HG03442 (cell line): ENCODE data around the gene CRYZL1.
"Not testable (repeated sequence)": the region's sequence is repeated elsewhere in the genome, so short reads cannot be mapped to it uniquely, and the experiment has no call there.

Experiments used
- ATAC-seq: cut with Tn5 transposase; IDR thresholded peaks from one replicate; pipeline ENCODE4 v1.9.1; 2021; ENCODE audit warnings: mild to moderate bottlenecking, moderate library complexity; ENCODE audit not compliant: unreplicated experiment

The CRYZL1 gene

GRCh38 chr21:33641352-33642026, at the start of gene CRYZL1:
Gene CRYZL1, minus strand, starts transcription at chr21:33641741. Its CDS starts 10,190 bp downstream, at chr21:33631551.
- ATAC-seq, result peak; percentile 83

- ATAC-seq, result no peak
Observed at GRCh38 chr21:33690874-33691273, 49.3 kb upstream of the CRYZL1 start.

DNA sequence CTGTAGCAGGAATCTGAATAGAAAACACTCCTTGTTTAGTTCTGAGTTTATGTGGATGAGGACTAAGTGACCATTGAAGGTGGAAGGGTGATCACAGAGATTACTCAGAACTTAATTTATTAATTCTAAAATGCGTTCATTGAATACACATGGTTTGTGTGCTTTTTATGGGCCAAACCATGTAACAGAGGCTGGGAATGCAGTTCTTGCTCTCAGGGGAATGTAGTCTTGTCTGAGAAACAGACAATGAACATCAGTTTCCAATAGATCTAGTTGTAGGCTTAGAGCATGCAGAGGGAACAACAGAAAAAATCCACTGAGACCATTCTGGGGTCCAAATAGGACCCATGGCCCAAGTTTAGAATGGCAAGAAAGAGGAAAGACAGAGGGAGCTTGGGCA, 46.8 kb upstream of the CRYZL1 start:
- no peak for ATAC-seq

- no peak for ATAC-seq
Observed at GRCh38 chr21:33687634-33688033, 46.1 kb upstream of the CRYZL1 start.

DNA sequence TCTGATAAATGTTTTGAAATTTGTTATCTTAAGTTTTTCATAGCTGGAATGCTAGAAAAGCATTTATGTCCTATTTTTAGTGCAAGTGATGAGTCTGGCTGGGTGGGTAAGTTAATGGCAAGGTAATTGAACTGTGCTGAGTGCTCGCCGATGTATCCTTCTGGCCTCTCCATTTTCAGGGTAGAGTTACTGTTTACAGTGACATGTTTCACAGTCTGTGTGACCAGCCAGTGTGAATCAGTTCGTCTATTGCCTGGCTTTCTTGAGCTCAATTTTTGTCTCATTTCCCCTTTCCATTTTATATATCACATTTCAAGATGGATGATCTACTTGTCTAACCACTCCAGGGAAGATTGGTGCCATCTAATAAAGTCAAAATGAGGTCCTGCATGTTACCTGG, 44.8 kb upstream of the CRYZL1 start:
- no peak for ATAC-seq

DNA sequence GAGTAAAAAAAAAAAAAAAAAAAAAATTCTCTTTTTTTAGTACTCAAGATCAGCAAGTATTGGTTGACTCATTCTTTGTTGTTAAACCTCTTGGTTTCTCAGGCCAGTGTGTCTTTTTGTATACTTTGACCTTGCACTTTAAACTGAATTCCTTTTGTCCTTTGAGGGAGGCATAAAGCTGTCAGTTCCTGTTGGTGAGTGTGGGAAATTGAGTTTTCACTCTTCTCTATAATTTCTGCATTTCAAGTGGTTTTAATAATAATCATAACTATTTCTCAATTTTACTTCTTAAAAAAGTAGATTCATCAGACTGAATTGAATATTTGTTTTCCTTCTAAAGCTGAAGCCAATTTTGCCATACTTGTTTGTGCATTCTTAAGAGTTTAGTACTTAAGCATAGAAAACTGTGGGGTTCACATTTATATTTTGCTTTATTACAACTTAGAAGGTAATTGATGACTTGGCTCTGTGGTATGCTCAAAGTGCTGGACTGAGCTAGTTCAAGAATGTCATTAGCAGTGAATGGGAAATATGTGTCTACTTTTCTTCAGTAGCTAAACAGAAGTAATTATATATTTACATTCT, 44.2 kb upstream of the CRYZL1 start:
- no peak for ATAC-seq

- no peak for ATAC-seq
Observed at GRCh38 chr21:33684923-33685560, 43.5 kb upstream of the CRYZL1 start.

- no peak for ATAC-seq
Observed at GRCh38 chr21:33684068-33684467, 42.5 kb upstream of the CRYZL1 start.

DNA sequence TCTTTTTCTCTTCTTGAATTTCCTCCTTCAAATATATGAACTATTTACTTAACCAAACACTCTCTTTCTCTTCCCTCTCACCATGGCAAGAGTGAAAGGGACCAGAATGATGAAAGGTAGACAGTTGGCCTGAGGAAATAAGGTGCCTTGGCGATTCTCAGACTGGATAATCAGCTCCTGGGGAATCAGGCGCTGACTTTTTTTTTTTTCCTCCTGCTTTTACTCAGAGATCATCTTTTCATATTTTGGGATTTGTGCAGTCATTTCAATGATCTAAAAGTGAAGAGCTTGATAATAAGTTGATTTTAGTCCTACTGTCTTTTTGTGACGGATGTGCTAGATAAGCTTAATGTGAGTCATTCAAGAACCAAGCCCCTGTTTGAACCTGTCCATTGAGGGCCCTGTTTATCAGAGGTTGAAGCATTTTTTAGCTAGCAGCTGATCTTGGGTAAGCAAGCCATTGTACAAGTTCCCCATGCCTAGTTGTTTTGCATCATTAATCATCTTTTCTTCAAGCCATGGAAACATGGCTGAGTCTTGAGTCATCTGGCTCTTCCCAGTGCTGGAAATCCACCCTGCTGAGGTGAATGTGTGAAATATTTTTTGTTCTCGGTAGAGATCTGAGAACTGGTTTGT, 41.6 kb upstream of the CRYZL1 start:
- no peak for ATAC-seq

DNA sequence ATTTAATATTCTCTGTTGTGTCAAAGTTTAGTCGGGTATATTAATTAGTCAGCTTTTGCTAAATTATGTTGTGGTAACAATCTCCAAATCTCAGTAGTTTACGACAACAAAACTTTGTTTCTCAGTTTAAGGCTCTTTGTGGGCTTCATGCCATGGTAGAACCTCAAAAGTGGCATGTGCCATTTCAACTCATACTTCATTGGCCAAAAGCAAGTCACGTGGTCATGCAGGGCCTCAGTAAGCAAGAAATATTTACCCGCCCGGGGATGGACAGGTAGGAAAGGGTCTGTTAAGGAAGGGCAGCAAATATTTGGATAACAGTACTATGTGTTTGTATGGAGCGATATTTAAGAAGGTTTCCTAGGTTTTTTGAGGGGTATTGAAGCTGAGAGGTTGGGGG, 39.3 kb upstream of the CRYZL1 start:
- no peak for ATAC-seq

- ATAC-seq, result no peak
Observed at GRCh38 chr21:33677450-33677849, 35.9 kb upstream of the CRYZL1 start.

DNA sequence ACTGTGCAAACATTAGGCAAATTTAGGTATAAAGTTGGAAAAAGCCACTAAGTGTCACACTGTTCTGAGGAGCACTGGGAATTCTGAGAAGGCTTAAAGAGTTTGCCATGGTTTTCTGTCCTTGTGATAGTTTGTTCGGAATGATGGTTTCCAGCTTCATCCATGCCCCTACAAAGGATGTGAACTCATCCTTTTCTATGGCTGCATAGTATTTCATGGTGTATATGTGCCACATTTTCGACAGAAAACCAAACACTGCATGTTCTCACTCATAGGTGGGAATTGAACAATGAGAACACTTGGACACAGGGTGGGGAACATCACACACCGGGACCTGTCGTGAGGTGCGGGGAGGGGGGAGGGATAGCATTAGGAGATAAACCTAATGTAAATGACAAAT, 35.1 kb upstream of the CRYZL1 start:
- ATAC-seq, result not testable (repeated sequence)

DNA sequence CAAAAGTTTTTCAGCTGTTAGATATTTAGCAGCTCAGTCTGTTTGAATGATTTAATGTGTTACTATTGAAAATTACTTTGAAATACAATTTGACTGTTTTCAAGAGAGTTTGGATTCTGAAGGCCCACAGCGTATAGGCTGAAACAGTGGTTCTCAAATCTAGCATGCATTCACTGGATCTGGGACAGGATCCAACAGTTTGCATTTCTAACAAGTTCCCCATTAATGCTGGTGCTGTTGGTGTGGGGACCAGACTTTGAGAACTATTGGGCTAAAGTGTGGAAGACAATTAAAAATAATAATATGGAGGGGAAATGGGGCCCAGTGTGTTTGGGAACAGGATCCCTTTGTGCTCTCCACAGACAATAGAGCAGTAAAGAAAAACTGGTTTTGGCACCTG, 32.7 kb upstream of the CRYZL1 start:
- no peak for ATAC-seq

DNA sequence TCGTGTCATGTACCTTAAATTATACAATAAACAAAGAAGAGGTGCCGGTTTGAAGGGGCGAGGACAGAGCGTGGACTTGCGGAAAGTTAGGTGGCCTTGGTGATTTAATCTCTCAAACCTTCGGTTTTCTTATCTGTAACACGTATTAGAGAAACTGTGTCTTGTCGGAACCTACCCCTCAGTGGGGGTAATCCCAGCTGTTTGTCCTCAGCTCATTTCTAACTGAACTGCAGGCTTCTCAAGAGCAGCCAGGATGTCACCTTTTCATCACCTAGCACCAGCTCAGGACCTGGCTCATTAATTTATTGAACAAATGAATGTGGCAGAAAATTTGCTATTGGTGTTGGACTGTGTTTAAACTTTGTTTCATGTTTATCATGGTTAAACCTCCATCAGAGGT, 31.9 kb upstream of the CRYZL1 start:
- no peak for ATAC-seq

GRCh38 chr21:33670076-33670978, 28.8 kb upstream of the CRYZL1 start:
- no peak for ATAC-seq

DNA sequence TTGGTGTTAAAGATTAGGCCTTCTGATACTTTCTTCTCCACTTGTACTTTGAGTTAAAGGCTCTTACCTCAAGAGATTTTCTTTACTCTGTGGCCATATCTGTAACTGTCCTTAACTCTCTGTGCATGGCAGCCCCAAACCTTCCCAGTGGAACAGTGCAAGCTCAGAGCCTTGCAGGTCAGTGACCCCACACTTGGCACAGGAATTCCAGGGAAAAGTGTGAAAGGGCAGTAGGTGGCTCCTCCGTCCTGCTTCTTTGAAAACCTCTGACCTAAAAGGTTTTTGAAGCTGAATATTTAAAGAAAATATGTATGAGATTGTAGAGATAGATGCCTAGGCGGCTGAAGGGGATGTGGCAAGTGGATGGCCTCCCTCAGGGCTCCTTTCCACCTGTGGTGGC, 27.1 kb upstream of the CRYZL1 start:
- no peak for ATAC-seq

DNA sequence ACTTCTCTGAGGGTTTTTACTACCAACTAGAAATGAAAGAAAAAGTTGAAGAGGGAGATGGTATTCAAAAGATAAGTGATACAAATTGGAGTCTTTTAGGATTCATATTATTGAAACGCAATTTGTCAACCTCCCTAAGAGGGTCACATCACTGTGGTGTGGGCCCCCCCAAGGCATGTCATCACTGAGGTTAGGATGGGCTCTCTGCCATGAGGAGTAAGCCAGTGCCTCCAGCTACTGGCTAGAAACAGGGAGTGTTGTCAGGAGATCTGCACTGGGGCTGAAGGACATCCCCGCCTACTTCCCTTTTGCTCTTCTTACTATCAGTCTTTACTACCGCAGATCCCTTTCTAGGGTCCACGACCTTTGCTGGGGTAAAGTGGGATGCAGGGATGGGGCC, 26.6 kb upstream of the CRYZL1 start:
- ATAC-seq, result no peak

GRCh38 chr21:33667636-33668035, 26.1 kb upstream of the CRYZL1 start:
- no peak for ATAC-seq

DNA sequence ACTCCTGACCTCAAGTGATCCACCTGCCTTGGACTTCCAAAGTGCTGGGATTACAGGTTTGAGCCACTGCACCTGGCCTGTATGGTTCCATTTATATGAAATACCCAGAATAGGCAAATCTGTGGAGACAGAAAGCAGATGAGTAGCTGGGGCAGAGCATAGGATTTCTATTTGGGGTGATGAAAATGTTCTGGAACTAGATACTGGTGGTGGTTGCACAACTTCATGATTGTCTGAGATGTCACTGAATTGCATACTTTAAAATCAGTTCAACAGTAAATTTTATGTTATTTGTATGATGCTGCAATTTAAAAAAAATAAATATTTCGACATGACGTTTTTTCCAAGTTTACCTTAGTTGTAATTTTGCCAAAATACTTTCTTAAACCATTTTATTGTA, 24.6 kb upstream of the CRYZL1 start:
- no peak for ATAC-seq

DNA sequence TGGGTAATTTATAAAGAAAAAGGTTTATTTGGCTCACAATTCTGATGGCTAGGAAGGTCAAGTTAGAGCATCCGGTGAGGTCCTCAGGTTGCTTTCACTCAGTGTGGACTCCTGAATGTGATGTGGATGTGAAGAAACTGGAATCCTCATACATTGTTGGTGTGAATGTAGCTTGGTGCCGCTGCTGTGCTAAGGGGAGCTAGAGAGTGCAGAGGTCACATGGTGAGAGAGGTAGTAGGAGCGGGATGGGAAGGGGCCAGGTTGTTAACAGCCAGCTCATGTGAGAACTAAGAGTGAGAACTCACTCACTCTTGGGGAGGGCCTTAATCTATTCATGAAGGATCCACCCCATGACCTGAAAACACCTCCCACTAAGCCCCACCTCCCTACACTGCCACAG, 22.6 kb upstream of the CRYZL1 start:
- no peak for ATAC-seq

DNA sequence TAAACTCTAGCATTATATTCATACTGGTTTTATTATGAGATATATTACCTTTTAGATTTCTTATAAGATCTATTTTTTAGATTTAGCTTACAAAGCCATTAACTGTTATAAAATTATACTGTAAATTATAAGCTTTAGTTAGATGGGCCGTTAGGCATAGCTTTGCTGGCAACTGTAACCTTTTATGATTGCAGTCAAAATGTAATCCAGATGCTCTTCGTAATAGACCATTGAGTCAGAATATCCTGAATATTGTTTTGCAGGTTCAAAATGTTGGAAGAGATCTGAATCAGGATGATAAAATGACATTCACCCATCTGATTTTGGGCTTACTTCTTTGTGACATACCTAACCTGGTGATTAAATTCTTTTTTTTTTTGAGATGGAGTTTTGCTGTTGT, 21.7 kb upstream of the CRYZL1 start:
- ATAC-seq, result no peak
